GM18517 (cell line): ENCODE measurements around the gene TLL2.

Experiments used
- ATAC-seq: cut with Tn5 transposase; IDR thresholded peaks from one replicate; pipeline ENCODE4 v1.9.1; 2021; ENCODE audit warnings: mild to moderate bottlenecking, moderate library complexity; ENCODE audit not compliant: unreplicated experiment

Gene TLL2

DNA sequence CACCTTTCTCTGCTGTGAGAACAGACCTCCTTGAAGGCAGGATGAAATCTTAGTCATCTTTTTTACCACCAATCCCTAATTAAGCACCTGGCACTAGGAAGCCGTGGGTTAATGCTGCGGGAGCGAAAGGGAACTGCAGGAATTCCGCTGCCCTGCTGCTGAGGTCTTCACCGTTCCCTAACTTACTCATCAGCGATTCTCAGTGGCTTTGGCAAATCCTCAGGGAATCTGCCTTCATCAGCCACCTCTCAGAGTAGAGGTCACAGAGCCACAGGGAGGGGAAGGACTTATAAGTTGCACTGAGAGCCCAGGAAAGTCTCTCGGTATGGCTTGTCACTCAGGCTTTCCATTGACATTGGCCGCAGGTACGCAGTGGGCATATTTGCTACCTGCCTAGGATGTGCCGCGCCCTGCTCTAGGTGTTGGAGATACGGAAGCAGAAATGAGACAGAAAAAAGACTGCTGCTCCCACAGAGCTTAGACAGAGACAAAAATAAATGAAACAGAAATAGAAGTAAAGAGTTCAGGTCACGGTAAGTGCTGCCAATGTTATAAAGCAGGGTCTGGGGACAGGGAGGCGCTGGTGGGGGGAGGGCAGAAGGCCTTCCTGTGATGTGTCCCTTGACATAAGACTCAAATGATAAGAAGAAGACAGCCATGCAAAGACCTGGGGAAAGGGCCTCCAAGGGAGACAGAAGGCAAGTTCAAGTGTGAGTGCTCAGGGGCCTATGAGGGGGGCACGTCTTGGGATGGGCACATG lies 82.3 kb downstream of the TLL2 start:
- ATAC-seq, result no peak

GRCh38 chr10:96427291-96427690 lies 86.4 kb downstream of the TLL2 start:
- ATAC-seq, result no peak

DNA sequence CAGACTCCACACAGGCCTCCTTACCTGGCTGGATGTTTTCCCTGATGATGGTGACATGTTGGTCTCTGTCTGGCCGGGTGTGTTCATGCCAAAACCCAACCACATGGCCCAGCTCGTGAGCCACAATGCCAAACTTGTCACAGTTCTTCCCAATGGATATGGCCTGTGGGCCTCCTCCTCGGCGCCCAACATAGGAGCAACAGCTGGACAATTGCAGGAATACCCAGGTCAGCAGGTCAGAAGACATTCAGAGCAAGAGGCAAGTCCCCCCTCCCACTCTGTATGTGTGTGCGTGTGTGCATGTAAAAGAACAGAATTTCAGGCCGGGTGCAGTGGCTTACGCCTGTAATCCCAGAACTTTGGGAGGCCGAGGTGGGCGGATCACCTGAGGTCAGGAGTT lies 91.2 kb downstream of the TLL2 start:
- ATAC-seq, result no peak

DNA sequence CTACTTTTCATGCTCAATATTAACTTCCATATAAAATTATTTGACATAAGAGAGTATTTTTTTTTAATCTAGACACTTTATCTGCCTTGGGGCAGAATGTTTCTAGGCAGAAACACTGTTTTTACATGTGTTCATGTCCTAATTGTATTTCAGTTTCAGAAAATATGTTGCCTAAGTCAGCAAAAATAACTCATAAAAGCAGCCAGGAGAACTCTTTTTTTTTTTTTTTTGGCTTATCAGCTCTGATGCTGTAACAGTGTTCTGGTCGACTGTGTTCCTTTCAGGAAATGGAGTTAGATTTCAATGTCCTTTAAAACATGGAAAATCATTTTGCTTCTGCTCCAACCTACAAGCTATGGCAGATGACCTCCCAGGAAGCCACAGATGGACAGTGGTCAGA lies 91.7 kb downstream of the TLL2 start:
- no peak for ATAC-seq

GRCh38 chr10:96420228-96421009 lies 93.3 kb downstream of the TLL2 start:
- ATAC-seq, result no peak

DNA sequence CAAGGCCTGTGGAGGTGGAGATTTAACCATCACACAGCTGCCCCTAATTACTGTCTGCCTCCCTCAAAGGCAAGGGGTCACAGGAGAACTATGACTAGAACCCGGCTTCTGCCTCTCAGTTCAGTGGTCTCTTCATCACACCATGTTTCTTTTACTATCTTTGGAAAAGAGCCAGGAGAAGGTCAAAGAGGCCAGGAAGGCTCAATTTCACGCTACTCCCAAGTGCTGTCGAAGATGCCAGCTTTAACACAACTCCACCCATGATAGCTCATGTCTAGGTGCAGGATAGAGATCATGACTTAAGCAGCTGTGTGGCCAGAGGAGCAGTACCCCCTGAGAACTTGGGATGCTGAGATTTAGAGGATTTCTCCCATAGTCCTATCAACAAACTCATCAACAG lies 94.4 kb downstream of the TLL2 start:
- no peak for ATAC-seq

DNA sequence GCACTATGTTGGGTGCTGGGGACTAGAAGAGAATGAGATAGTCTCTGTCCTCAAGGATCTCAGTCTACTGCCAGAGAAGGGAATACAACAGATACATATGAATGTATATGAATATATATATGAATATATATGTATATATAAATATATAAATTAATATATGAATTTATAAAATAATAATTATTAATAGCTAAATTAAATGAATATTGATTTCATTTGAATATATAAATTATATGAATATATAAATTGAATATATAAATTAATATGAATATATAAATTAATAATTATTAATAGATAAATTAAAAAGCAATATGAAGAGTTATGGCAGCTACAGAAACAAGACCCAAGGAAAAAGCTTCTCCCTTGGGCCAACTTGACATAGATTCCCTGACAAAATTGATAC lies 95.1 kb downstream of the TLL2 start:
- ATAC-seq, result no peak

- ATAC-seq, result no peak
Observed at GRCh38 chr10:96417441-96417840, 96.3 kb downstream of the TLL2 start.

DNA sequence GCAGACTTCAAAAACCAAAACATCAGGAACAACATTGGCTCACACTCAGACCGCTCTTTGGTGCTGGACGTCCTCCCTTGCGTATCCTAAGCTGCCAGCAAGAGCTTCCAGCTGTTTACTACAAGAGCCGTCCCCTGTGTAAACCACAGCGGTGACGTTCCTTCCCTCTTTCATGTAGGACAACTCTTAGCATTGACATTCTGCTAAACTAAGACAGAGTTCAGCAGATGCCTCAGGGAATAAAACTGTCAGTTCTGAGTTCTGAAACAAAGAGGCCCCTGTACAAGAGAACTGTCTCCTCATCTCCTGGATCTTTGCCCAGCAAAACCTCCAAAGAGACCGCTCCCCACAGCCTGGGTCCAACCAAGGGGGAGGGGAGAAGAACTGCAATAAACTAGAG lies 97.1 kb downstream of the TLL2 start:
- no peak for ATAC-seq

DNA sequence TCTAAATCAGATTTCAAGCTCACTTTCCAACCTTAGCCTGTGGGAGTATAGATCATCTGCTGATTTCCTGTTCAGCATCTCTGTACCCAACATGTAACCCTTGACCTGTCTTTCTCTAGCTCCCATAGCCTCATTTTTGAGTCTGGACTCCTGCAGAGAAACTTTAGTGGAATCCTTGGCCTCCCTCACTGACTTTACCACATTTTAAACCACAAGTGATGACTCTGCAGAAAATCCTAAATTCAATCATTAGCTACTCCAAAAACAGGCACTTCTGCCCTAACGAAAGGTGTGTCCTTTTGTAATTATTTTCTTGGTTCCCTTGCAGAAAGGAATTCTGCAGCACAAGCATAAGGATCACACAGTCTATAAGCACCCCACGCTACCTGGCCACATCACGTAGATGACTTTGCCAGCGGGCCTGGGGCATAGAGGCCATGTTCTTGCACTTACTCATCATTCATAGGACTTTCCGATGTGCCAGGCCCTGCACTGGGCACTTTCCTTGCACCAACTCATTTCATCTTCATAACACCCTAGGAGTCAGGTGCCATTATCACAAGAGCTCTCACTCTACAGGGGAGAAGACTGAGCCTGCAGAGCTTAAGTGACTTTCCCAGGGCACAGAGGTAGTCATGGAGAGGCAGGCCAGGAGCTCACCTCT lies 97.7 kb downstream of the TLL2 start:
- no peak for ATAC-seq

- no peak for ATAC-seq
Observed at GRCh38 chr10:96415150-96415890, 98.4 kb downstream of the TLL2 start.

DNA sequence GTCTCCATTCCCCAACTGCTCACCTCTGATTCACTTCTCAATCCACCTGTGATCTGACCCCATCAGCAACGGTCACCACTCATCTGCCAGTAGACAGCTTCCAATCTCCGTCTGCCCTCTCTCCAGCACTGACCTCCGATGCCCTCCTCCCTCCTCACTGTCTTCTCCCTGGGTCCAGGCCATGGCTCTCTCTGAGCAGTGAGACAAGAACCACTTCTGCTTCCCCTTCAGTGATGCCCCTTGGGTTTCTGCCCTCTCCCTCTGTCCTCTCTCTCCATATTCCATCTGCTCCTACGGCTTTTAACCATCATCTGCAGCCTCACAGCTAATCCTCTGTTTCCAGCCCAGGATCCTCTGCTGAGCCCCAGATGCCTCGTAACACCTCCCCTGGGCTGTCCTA lies 99.4 kb downstream of the TLL2 start:
- no peak for ATAC-seq

GRCh38 chr10:96413151-96413787 lies 100.5 kb downstream of the TLL2 start:
- no peak for ATAC-seq

DNA sequence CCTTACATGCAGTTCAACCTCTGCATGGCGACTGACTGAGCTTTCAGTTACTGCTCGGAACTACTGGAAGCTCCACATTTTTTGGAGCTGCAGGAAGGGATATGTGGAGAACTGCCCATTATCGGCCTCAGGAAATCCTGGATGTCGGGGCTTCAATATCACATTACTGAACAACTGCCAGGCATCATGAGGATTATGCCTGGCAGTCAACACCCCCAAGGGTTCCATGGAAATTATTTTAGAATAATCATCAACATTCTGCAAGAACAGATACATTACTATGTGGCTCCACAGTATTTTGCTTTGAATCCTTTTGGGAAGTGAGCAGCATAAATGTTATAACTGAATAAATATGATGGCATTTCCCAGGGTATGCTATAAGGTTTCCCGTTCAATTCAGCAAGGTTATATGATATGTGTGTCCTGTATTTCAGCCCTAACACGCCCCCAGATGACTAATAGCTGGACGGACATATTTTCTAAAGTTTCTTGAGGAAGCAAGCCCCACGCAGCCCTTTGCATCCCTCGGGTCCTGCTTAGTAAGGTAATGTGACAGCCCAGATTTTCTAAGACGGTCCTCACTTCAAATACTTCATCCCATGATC lies 101.9 kb downstream of the TLL2 start:
- no peak for ATAC-seq

GRCh38 chr10:96410296-96410695 lies 103.4 kb downstream of the TLL2 start:
- ATAC-seq, result no peak

- ATAC-seq, result no peak
Observed at GRCh38 chr10:96408201-96408600, 105.5 kb downstream of the TLL2 start.

- ATAC-seq, result no peak
Observed at GRCh38 chr10:96407560-96408069, 106.1 kb downstream of the TLL2 start.

- no peak for ATAC-seq
Observed at GRCh38 chr10:96406091-96406490, 107.6 kb downstream of the TLL2 start.

- no peak for ATAC-seq
Observed at GRCh38 chr10:96402417-96403305, 111.1 kb downstream of the TLL2 start.
